HUDEP-2 (cell line): ENCODE results near the gene RPA1.

Experiments used
- DNase-seq, 76 experiments: peaks; one replicate each; lab custom pipeline; 2025; ENCODE audit not compliant: unreplicated experiment in 76 of 76; lab: John Stamatoyannopoulos, UW

RPA1 gene

GRCh38 chr17:1906662-1907101 is 76.9 kb downstream of the RPA1 start:
- no peak for DNase-seq

- no peak for DNase-seq
These were observed 77.4 kb downstream of the RPA1 start for GRCh38 chr17:1907216-1907631.

- no peak for DNase-seq
These were observed 78.3 kb downstream of the RPA1 start for GRCh38 chr17:1907909-1908698.

GRCh38 chr17:1908699-1909309 is 79.0 kb downstream of the RPA1 start:
- DNase-seq: peak in 57 of 76 experiments; percentile 5 to 68 (median 30)

- DNase-seq: no peak
These were observed 80.2 kb downstream of the RPA1 start for GRCh38 chr17:1909985-1910384.

- no peak for DNase-seq
These were observed 82.3 kb downstream of the RPA1 start for GRCh38 chr17:1912146-1912545.

GRCh38 chr17:1913702-1914101 is 83.9 kb downstream of the RPA1 start:
- no peak for DNase-seq

GRCh38 chr17:1914661-1915083 is 84.9 kb downstream of the RPA1 start:
- no peak for DNase-seq

GRCh38 chr17:1915889-1916288 is 86.1 kb downstream of the RPA1 start:
- DNase-seq: no peak

- DNase-seq: no peak
These were observed 86.5 kb downstream of the RPA1 start for GRCh38 chr17:1916316-1916715.

GRCh38 chr17:1916963-1917715 is 87.3 kb downstream of the RPA1 start:
- DNase-seq: no peak

- DNase-seq: no peak
These were observed 88.7 kb downstream of the RPA1 start for GRCh38 chr17:1918346-1919162.

- DNase-seq: no peak
These were observed 89.4 kb downstream of the RPA1 start for GRCh38 chr17:1919201-1919600.

- no peak for DNase-seq
These were observed 91.1 kb downstream of the RPA1 start for GRCh38 chr17:1920948-1921351.

GRCh38 chr17:1928976-1929375 is 99.2 kb downstream of the RPA1 start:
- DNase-seq: peak in 21 of 76 experiments; percentile 2 to 51 (median 17)

GRCh38 chr17:1930337-1930645 is 100.5 kb downstream of the RPA1 start:
- no peak for DNase-seq

- DNase-seq: no peak
These were observed 102.2 kb downstream of the RPA1 start for GRCh38 chr17:1931844-1932579.

GRCh38 chr17:1933875-1934715 is 104.3 kb downstream of the RPA1 start:
- no peak for DNase-seq

GRCh38 chr17:1934901-1935300 is 105.1 kb downstream of the RPA1 start:
- no peak for DNase-seq
